Stimulated activated CD8-positive, alpha-beta memory T cell treated with anti-CD3 and anti-CD28 coated beads, Interleukin-7, amount 100 ng/mL, for 4 hours (primary cell): Measurements from ENCODE around the gene SLC22A17.
"Not testable (repeated sequence)": the region's sequence is repeated elsewhere in the genome, so short reads cannot be mapped to it uniquely, and the experiment has no call there.

Experiments used
- DNase-seq, 2 donors: peaks; one replicate each; pipeline ENCODE4 v3.0.0-alpha.2; 2020; ENCODE audit warnings: low read depth in 2 of 2

The SLC22A17 gene

DNA sequence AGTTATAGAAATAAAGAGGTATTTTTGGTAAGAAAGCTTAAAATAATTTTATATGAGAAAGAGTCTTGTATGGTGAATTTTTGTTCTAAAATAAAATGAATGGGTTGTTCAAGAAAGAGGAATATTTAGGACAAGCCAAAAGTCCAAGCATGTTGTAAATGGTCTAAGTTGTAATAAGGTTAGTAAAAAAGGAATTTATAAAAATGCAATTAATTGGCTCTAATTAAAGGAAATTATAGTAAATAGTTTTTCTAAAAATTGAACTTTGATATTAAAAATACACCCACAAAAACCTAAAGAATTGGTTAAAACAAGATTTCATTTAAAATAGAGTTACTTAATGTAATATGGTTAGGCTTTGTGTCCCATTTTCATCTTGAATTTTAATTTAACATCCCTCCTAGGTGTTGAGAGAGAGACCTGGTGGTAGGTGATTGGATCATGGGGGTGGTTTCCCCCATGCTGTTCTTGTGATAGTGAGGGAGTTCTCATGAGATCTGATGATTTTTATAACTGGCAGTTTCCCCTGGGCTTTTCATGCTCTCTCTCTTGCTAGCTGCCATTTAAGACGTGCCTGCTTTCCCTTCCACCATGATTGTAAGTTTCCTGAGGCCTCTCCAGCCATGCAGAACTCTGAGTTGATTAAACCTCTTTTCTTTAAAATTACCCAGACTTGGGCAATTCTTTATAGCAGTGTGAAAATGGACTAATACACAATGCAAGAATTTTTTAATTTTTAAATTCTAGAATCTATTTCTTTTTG is 13.0 kb downstream of the SLC22A17 start:
- DNase-seq, result no peak

DNA sequence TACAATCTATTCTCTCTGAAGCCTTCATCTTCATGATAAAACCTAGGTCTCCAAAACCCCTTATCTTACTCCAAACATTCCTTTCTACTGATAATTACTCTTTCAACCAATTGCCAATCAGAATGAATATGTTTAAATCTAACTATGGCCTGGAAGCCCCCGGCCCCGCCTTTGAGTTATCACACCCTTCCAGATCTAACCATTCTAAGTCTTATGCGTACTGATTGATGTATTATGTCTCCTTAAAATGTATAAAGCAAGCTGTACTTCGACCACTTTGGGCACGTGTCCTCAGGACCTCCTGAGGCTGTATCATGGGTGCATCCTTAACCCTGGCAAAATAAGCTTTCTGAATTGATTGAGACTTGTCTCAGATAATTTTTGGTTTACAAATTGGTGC is 17.1 kb downstream of the SLC22A17 start:
- DNase-seq, result no peak

- DNase-seq, result peak; percentile 45 to 66
Observed at GRCh38 chr14:23327947-23328744, 24.5 kb downstream of the SLC22A17 start.

DNA sequence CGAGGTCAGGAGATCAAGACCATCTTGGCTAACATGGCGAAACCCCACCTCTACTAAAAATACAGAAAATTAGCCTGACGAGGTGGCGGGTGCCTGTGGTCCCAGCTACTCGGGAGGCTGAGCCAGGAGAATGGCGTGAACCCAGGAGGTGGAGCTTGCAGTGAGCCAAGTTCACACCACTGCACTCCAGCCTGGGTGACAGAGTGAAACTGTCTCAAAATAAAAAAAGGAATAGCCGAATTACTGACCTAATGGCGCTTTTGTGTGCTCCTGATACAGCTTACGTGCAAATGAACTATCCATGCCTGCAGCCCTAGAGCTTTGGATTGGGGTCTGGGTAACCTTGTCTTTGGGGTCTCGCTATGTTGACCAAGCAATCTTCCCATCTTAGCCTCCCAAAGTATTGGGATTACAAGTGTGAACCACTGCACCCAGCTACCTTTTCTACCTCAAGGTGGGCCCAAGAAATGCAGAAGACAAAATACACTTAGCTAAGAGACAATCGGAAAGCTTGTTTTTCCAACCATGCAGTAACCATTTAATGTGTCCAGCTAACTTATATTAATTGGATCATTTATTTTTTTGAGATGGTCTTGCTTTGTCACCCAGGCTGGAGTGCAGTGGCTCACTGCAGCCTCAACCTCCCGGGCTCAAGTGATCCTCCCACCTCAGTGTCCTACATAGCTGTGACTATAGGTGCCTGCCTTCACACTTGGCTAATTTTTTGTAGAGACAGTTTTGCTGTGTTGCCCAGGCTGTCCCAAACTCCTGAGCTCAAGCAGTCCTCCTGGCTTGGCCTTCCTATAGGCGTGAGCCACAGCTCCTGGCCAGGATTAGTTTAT is 26.0 kb downstream of the SLC22A17 start:
- no peak for DNase-seq

DNA sequence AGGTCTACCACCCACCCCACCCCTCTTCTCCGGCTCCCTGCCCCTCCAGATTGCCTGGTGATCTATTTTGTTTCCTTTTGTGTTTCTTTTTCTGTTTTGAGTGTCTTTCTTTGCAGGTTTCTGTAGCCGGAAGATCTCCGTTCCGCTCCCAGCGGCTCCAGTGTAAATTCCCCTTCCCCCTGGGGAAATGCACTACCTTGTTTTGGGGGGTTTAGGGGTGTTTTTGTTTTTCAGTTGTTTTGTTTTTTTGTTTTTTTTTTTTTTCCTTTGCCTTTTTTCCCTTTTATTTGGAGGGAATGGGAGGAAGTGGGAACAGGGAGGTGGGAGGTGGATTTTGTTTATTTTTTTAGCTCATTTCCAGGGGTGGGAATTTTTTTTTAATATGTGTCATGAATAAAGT is 26.9 kb downstream of the SLC22A17 start:
- DNase-seq, result not testable (repeated sequence)

DNA sequence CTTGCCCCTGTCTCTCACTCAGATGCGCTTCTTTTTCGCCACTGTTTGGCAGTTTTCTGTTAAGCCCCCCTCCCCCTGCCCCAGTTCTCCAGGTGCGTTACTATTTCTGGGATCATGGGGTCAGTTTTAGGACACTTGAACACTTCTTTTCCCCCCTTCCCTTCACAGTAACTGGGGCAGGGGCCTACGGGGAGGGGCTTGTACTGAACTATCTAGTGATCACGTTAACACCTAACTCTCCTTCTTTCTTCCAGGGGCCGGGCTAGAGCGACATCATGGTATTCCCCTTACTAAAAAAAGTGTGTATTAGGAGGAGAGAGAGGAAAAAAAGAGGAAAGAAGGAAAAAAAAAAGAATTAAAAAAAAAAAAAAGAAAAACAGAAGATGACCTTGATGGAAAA is 27.7 kb downstream of the SLC22A17 start:
- DNase-seq, result no peak

DNA sequence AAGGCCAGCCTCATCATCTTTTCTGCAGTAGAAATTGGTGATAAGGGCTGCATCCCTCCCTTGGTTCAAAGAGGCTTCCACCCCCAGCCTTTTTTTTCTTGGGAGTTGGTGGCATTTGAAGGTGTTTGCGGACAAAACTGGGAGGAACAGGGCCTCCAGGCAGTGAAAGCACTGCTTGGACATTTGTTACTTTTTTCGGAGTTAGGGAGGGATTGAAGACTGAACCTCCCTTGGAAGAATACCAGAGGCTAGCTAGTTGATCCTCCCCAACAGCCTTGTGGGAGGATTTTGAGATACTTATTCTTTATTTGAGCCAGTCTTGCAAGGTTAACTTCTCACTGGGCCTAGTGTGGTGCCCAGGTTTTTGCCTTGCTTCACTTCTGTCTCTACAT is 28.2 kb downstream of the SLC22A17 start:
- no peak for DNase-seq

DNA sequence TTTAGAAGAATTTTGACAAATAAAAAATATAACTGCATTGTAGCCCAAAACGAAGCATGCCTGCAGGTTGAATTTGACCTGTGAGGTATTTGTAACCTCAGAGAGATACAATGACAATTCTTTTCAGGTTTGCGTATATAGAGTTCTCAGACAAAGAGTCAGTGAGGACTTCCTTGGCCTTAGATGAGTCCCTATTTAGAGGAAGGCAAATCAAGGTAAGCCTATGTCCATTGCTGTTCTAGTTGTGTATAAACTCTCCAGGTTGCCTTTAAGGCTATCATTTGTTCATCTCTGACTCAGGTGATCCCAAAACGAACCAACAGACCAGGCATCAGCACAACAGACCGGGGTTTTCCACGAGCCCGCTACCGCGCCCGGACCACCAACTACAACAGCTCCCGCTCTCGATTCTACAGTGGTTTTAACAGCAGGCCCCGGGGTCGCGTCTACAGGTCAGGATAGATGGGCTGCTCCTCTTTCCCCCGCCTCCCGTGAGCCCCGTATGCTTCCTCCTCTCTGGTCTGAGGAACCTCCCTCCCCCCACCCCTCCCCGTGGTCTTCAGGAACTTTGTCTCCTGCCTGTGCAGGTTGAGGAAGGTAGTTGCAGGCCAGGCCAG is 28.7 kb downstream of the SLC22A17 start:
- DNase-seq, result no peak

GRCh38 chr14:23322568-23323517 is 29.8 kb downstream of the SLC22A17 start:
- no peak for DNase-seq

DNA sequence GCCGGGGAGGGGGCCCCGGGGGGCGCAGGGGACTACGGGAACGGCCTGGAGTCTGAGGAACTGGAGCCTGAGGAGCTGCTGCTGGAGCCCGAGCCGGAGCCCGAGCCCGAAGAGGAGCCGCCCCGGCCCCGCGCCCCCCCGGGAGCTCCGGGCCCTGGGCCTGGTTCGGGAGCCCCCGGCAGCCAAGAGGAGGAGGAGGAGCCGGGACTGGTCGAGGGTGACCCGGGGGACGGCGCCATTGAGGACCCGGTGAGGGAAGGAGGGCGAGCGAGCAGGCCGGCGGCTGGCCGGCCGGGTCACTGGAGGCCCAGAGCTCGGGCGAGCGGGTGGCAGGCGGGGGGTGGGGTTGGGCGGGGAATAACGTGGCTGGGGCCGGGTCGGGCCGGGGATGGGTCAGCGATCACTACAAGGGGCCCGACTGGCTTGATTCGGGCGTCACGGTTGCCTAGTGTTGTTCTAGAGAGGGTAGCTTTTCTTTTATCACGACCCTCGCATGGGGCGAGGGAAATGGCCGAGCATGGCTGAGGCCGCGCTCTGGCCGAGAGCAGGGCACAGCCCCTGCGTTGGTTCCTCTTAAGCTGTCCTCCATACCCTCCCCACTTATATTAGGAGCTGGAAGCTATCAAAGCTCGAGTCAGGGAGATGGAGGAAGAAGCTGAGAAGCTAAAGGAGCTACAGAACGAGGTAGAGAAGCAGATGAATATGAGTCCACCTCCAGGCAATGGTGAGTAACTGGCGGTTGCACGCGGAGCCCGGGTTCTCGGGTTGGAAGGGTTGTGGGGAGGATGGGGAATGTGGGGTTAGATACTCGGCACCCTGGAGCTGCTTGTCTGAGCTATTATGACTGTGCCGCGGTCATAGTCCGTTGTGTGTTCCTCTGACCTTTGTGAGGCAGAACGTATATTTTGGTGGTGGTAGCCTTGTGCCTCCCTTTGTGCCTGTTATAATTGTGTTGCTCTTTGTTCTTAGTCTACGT is 30.8 kb downstream of the SLC22A17 start:
- DNase-seq, result peak; percentile 34 to 37

- peak; percentile 96 to 99 for DNase-seq
Observed at GRCh38 chr14:23320584-23321571, 31.8 kb downstream of the SLC22A17 start, which contains the start of gene PABPN1. TSS of gene PABPN1 (plus strand) at chr14:23321457. CDS start at chr14:23321470, 13 bp downstream.

GRCh38 chr14:23319746-23320583 is 32.7 kb downstream of the SLC22A17 start:
- DNase-seq, result no peak

- no peak for DNase-seq
Observed at GRCh38 chr14:23316300-23316699, 36.4 kb downstream of the SLC22A17 start.

GRCh38 chr14:23310546-23310945 is 42.1 kb downstream of the SLC22A17 start:
- no peak for DNase-seq

DNA sequence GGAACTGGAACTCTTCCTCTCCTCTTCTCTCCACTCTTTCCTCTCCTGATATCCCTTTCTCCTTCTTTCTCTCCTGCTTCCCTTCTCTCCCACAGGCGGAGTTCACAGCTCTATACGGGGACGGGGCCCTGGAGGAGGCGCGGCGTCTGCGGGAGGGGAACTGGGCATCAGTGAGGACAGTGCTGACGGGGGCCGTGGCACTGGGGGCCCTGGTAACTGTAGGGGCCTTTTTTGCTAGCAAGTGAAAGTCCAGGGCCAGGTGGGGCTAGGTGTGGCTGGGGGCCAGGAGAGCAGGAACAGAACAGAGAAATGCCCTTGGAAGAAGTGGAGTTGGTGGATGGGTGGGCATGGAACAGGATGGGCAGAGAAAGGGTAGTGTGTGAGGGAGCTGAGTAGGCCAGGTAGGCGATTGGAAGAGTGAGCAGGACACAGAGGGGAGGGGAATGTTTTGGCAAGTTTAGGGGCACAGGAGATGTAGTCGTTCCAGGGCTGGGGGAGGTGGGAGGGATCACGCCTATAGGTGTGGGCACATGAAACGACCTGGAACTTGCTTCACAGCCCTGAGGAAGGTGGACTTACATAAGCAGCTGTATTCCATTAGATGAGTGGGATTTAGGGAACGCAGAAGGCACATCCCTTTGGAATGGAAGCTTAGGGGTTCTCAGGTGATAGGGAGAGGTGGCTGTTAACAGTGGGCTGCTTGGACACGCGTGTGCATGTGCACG is 43.8 kb downstream of the SLC22A17 start:
- no peak for DNase-seq
